ENCODE data around the gene CHD2. TPM values are rescaled to one million over a fixed set of nuclear protein-coding genes. Genes with fewer than 3 reads are reported as not detected.
"Not testable (repeated sequence)": the region's sequence is repeated elsewhere in the genome, so short reads cannot be mapped to it uniquely, and the experiment has no call there.

The CHD2 gene
- total RNA-seq, 1 experiment from 2014 or later, result 120 TPM

DNA sequence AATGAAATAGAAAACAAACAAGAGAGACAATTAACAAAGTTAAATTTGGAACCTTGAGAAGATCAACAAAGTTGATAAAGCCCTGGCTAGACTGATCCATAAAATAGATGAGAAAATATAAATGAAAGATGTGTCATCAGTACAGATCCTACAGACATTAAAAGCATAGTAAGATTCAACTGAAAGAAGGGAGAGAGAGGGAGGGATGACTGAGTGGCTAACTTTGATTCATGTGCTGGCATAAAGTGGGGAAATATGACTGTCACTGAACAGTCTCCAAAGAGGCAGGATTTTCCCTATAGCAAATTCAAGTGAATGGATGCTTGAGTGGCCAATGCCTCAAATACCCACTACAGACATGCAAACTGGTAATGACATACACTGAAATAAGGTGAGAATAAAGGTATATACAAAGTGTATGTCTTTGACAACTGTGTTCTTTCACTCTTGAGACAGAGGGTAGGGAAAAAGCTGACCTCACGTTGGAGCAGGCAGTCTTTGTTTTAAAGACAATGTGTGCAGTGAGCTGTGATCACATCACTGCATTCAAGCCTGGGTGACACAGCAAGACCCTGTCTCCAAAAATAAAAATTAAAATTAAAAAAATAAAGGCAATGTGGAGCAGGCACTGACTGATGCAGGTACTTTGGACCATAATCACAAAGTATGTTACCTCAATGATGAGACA lies 35.9 kb upstream of the CHD2 start:
- BruUV-seq (replicated peaks), result no TSS peak
- no peaks in the 10 kb centered on the region for H3K79me2 ChIP-seq (ENCODE audit: low read depth)
- H2AFZ ChIP-seq, result no peak overlapping the region
- H4K20me1 ChIP-seq (ENCODE audit: insufficient read depth), result no peaks in the 10 kb centered on the region
- DNase-seq, result no peak
- H3K9me2 ChIP-seq (ENCODE audit: insufficient read depth), result no peaks in the 10 kb centered on the region
- CTCF ChIA-PET, result no interaction called here
- H3K27me3 ChIP-seq (ENCODE audit: insufficient read depth, low read depth), result no peaks in the 10 kb centered on the region
- TF ChIP-seq, protein P1, sequence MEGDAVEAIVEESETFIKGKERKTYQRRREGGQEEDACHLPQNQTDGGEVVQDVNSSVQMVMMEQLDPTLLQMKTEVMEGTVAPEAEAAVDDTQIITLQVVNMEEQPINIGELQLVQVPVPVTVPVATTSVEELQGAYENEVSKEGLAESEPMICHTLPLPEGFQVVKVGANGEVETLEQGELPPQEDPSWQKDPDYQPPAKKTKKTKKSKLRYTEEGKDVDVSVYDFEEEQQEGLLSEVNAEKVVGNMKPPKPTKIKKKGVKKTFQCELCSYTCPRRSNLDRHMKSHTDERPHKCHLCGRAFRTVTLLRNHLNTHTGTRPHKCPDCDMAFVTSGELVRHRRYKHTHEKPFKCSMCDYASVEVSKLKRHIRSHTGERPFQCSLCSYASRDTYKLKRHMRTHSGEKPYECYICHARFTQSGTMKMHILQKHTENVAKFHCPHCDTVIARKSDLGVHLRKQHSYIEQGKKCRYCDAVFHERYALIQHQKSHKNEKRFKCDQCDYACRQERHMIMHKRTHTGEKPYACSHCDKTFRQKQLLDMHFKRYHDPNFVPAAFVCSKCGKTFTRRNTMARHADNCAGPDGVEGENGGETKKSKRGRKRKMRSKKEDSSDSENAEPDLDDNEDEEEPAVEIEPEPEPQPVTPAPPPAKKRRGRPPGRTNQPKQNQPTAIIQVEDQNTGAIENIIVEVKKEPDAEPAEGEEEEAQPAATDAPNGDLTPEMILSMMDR (conservative IDR thresholded peaks at IDR 0.05), result no peak
- no peak for TF ChIP-seq EZH2 (IDR thresholded peaks at IDR 0.05; ENCODE audit: low read depth)
- no peak overlapping the region for H3K4me2 ChIP-seq
- no peaks in the 10 kb centered on the region for H3K36me3 ChIP-seq (ENCODE audit: low read depth)
- H3K9me3 ChIP-seq (ENCODE audit: insufficient read depth, low read depth), result no peaks in the 10 kb centered on the region
- POLR2A ChIA-PET (ENCODE audit: unreplicated experiment), result no interaction called here
- intact Hi-C loops (cut with micrococcal nuclease; ENCODE audit: unreplicated experiment), result loop anchor here (2.0 kb wide), 1 partner anchor 19 kb away; no protein-coding TSS in a partner anchor
- H3K27ac ChIP-seq, result no peak overlapping the region
- no peak overlapping the region for H3K4me3 ChIP-seq
- peaks cover 22% of the 10 kb centered on the region for H3K4me1 ChIP-seq (replicated peaks; ENCODE audit: insufficient read depth)
- peaks cover 15% of the 10 kb centered on the region for H3F3A ChIP-seq (ENCODE audit: insufficient read depth, low read depth)

GRCh38 chr15:92869263-92869940 lies 30.7 kb upstream of the CHD2 start:
- peaks cover 34% of the 10 kb centered on the region for H3F3A ChIP-seq (ENCODE audit: insufficient read depth, low read depth)
- peak; percentile 41 to 92 for DNase-seq
- peaks cover 33% of the 10 kb centered on the region for H3K4me1 ChIP-seq (replicated peaks; ENCODE audit: insufficient read depth)
- no peak overlapping the region; the same call in 1 of the 2 replicates for H2AFZ ChIP-seq
- H3K9me3 ChIP-seq (ENCODE audit: insufficient read depth, low read depth), result no peaks in the 10 kb centered on the region
- no peaks in the 10 kb centered on the region for H3K79me2 ChIP-seq (ENCODE audit: low read depth)
- no peaks in the 10 kb centered on the region for H3K36me3 ChIP-seq (ENCODE audit: low read depth)
- CTCF ChIA-PET, result no interaction called here
- H3K4me2 ChIP-seq, result peak overlapping the region; percentile 68
- H3K4me3 ChIP-seq, result no peak overlapping the region
- no TSS peak for BruUV-seq (replicated peaks)
- intact Hi-C loops (cut with micrococcal nuclease; ENCODE audit: unreplicated experiment), result loop anchor here (1.0 kb wide), 1 partner anchor 38 kb away; no protein-coding TSS in a partner anchor
- no peaks in the 10 kb centered on the region for H3K27me3 ChIP-seq (ENCODE audit: insufficient read depth, low read depth)
- POLR2A ChIA-PET (ENCODE audit: unreplicated experiment), result interaction anchor here (0.6 to 1.3 kb wide), 9 partner anchors 13 to 928 kb away, joined by 3 to 10 read pairs (median 4); partner anchors contain the start of gene CHD2
- TF ChIP-seq EZH2 (IDR thresholded peaks at IDR 0.05; ENCODE audit: low read depth), result no peak
- TF ChIP-seq, protein P1 (conservative IDR thresholded peaks at IDR 0.05), result no peak
- H3K9me2 ChIP-seq (ENCODE audit: insufficient read depth), result no peaks in the 10 kb centered on the region
- H4K20me1 ChIP-seq (ENCODE audit: insufficient read depth), result no peaks in the 10 kb centered on the region
- H3K27ac ChIP-seq, result peak overlapping the region; percentile 74

GRCh38 chr15:92870010-92870591 lies 30.0 kb upstream of the CHD2 start:
- Histone ChIP-seq H3K9me3 (ENCODE audit: insufficient read depth, low read depth) (no peaks in the 10 kb centered on the region), H3K27me3 (ENCODE audit: insufficient read depth, low read depth) (no peaks in the 10 kb centered on the region), H3K79me2 (ENCODE audit: low read depth) (no peaks in the 10 kb centered on the region), H3K27ac (peak overlapping the region; percentile 74), H3K4me2 (peak overlapping the region; percentile 68), H3F3A (ENCODE audit: insufficient read depth, low read depth) (peaks cover 34% of the 10 kb centered on the region), H3K4me1 (replicated peaks; ENCODE audit: insufficient read depth) (peaks cover 33% of the 10 kb centered on the region), H3K36me3 (ENCODE audit: low read depth) (no peaks in the 10 kb centered on the region), H2AFZ (peak overlapping the region; percentile 39; the same call in 1 of the 2 replicates), H4K20me1 (ENCODE audit: insufficient read depth) (no peaks in the 10 kb centered on the region), H3K4me3 (no peak overlapping the region), H3K9me2 (ENCODE audit: insufficient read depth) (no peaks in the 10 kb centered on the region)
- BruUV-seq (replicated peaks), result no TSS peak
- intact Hi-C loops (cut with micrococcal nuclease; ENCODE audit: unreplicated experiment), result no loop called here
- DNase-seq, result no peak
- no peak for TF ChIP-seq EZH2 (IDR thresholded peaks at IDR 0.05; ENCODE audit: low read depth)
- TF ChIP-seq, protein P1 (conservative IDR thresholded peaks at IDR 0.05), result no peak
- ChIA-PET CTCF (interaction anchor here (0.6 kb wide), 1 partner anchor 13 kb away, joined by 3 read pairs; no protein-coding TSS in a partner anchor), POLR2A (ENCODE audit: unreplicated experiment) (interaction anchor here (0.6 to 1.3 kb wide), 7 partner anchors 12 to 929 kb away, joined by 3 to 10 read pairs (median 7); partner anchors contain the start of gene CHD2)

DNA sequence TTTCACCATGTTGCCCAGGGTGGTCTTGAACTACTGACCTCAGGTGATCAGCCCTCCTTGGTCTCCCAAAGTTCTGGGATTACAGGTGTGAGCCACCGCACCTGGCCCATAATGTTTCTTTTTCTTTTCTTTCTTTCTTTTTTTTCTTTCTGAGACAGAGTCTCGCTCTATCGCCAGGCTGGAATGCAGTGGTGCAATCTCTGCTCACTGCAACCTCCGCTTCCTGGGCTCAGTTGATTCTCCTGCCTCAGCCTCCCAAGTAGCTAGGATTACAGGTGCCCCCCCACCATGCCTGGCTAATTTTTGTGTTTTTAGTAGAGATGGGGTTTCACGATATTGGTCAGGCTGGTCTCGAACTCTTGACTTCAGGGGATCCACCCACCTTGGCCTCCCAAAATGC lies 27.2 kb upstream of the CHD2 start:
- H3K36me3 ChIP-seq (ENCODE audit: low read depth); H2AFZ ChIP-seq; H3K27me3 ChIP-seq (ENCODE audit: insufficient read depth, low read depth); CTCF ChIA-PET; BruUV-seq (replicated peaks); H3K9me2 ChIP-seq (ENCODE audit: insufficient read depth); H3K4me3 ChIP-seq; H3K79me2 ChIP-seq (ENCODE audit: low read depth); H3K4me2 ChIP-seq; H3K9me3 ChIP-seq (ENCODE audit: insufficient read depth, low read depth); intact Hi-C loops (cut with micrococcal nuclease; ENCODE audit: unreplicated experiment); POLR2A ChIA-PET (ENCODE audit: unreplicated experiment); H3K27ac ChIP-seq; DNase-seq; H4K20me1 ChIP-seq (ENCODE audit: insufficient read depth): not testable (repeated sequence)
- peaks cover 42% of the 10 kb centered on the region for H3F3A ChIP-seq (ENCODE audit: insufficient read depth, low read depth)
- H3K4me1 ChIP-seq (replicated peaks; ENCODE audit: insufficient read depth), result peaks cover 48% of the 10 kb centered on the region
